ENCODE results near the gene MDM2.
"Not testable (repeated sequence)": the region's sequence is repeated elsewhere in the genome, so short reads cannot be mapped to it uniquely, and the experiment has no call there.

GRCh38 chr12:68841175-68841574 lies 33.2 kb downstream of the MDM2 start:
- TF ChIP-seq CTCF (IDR thresholded peaks at IDR 0.05 in 8 of 11, conservative IDR thresholded peaks at IDR 0.05 in 3 of 11); POLR2A (IDR thresholded peaks at IDR 0.05): not testable (repeated sequence)

All from spleen (tissue), 7 donors.